Activated CD4-positive, CD25-positive, alpha-beta regulatory T cell treated with anti-CD3 and anti-CD28 coated beads, Interleukin-2, amount 50 U/mL, for 24 hours (primary cell): ENCODE data around the gene RMDN2.
"Not testable (repeated sequence)": the region's sequence is repeated elsewhere in the genome, so short reads cannot be mapped to it uniquely, and the experiment has no call there.

Experiments
- ATAC-seq, 2 donors: fragments of 150-1000 bp; cut with Tn5 transposase; one replicate each; pipeline ENCODE4 v1.10.0; 2021; ENCODE audit warnings: mild to moderate bottlenecking in 1 of 2, moderate library complexity in 1 of 2

Gene RMDN2

DNA sequence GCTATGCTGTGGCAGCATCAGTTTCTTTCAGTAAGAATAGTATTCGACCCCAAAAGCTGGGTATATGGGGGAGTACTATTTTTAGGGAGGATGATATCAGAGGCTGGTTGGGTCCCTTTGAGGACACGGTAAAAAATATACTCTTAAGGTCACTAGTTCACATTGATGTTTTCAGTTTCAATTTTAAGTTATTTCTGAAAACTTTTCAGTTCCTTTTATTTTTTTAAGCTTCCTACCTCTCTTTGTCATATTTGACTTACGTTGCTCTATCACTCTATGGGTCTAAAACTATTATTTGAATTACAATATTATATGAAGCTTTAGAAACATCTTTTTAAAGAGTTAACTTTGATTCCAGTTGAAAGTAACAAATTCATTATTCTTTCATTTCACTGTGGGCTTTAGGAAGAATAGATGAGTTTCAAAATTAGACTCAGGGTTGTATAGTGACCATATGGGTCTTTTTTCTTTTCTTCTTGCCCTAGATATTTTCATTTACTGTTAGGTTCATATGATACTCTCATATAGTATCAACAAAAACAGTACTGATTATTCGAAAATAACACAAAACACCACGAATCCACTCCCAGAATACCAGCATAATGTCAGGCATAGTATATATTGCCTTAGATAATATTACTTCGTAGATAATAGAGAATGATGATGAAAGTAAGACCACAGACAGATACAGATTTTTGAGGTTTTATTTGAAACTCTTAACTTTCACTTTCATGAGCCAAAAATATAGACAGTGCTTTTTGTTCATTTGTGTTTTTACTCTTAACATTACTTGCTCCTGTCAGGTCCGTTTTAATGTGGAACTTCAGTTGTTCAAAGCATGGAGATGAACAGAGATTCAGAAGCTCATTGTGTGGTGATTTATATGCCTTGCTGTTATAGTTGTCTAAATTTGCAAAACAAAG, 9.8 kb downstream of the RMDN2 start:
- ATAC-seq, result peak; percentile 48 to 69

DNA sequence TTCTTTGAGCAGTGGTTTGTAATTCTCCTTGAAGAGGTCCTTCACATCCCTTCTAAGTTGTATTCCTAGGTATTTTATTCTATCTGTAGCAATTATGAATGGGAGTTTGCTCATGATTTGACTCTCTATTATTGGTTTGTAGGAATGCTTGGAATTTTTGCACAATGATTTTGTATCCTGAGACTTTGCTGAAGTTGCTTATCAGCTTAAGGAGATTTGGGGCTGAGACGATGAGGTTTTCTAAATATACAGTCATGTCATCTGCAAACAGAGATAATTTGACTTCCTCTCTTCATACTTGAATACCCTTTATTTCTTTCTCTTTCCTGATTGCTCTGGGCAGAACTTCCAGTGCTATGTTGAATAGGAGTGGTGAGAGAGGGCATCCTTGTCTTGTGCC, 12.5 kb downstream of the RMDN2 start:
- not testable (repeated sequence) for ATAC-seq

DNA sequence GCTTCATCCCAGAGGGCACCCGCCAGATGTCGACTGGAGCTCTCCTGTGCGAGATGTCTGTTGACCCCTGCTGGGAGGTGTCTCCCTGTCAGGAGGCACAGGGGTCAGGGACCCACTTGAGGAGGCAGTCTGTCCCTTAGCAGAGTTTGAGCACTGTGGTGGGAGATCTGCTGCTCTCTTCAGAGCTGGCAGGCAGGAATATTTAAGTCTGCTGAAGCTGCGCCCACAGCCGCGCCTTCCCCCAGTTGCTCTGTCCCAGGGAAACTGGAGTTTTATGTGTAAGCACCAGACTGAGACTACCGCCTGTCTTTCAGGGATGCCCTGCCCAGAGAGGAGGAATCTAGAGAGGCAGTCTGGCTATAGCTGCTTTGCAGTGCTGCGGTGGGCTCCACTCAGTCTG, 16.2 kb downstream of the RMDN2 start:
- not testable (repeated sequence) for ATAC-seq

DNA sequence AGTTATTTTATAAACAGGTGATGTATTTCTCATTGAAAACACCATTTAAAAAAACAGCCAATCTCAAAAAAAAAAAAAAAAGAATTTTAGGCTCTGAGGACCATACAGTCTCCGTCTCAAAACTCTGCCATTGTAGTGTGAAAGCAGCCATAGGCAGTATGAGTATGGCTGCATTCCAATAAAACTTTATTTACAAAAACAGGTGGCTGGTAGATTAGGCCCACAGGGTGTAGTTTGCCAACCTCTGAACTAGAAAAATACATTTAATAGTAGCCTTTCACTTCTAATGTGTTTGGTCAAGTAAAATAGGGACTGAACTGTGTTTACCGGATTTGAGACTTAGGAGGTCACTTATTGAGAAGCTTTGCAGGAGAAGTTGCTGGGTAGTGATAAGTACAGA, 19.2 kb downstream of the RMDN2 start:
- no peak for ATAC-seq

DNA sequence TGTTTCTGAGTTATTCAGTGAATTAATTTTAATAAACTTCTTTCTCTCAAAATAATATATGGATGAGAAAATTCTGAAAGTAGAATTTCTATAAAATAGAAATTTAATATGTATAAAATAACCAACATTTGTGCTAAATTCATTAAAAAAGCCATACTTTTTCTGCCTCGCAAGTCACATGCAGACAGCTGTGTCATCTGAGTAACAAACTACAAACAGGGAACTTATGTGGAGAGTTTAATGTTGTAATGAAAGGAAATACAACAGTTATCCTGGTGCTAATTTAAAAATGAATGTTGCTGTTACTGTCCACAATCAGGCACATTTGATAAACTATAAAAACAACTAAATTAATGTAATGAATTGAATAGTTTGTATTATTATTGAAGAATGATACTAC, 22.2 kb downstream of the RMDN2 start:
- ATAC-seq, result no peak

DNA sequence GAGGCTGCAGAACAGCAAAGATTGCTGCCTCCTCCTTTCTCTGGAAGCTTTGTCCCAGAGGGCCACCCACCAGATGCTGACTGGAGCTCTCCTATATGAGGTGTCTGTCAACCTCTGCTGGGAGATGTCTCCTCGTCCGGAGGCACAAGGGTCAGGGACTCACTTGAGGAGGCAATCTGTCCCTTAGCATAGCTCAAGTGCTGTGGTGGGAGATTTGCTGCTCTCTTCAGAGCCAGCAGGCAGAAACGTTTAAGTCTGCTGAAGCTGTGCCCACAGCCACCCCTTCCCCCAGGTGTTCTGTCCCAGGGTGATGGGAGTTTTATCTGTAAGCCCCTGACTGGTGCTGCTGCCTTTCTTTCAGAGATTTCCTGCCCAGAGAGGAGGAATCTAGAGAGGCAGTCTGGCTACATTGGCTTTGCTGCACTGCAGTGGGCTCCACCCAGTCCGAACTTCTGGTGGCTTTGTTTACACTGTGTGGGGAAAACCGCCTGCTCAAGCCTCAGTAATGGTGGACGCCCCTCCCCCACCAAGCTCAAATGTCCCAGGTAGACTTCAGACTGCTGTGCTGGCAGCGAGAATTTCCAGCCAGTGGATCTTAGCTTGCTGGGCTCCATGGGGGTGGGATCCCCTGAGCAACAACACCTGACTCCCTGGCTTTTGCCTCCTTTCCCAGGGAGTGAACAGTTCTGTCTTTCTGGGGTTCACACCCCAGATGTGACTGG, 37.1 kb downstream of the RMDN2 start:
- not testable (repeated sequence) for ATAC-seq

DNA sequence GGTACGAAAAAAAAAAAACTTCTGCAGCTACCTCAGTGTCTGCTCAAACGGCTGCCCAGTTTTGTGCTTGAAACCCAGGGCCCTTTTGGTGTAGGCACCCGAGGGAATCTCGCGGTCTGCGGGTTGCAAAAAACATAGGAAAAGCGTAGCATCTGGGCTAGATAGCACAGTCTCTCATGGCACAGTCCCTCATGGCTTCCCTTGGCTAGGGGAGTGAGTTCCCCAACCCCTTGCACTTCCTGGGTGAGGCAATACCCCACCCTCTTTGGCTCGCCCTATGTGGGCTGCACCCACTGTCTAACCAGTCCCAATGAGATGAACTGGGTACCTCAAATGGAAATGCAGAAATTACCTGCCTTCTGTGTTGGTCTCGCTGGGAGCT, 37.6 kb downstream of the RMDN2 start:
- ATAC-seq, result not testable (repeated sequence)

DNA sequence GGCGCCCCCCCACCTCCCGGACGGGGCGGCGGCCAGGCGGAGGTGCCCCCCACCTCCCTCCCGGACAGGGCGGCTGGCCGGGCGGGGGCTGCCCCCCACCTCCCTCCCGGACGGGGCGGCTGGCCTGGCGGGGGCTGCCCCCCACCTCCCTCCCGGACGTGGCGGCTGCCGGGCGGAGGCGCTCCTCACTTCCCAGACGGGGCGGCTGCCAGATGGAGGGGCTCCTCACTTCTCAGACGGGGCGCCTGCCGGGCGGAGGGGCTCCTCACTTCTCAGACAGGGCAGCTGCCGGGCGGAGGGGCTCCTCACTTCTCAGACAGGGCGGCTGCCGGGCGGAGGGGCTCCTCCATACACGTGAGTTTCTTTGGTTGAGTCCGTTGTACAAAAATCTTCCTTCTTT, 38.8 kb downstream of the RMDN2 start:
- not testable (repeated sequence) for ATAC-seq

DNA sequence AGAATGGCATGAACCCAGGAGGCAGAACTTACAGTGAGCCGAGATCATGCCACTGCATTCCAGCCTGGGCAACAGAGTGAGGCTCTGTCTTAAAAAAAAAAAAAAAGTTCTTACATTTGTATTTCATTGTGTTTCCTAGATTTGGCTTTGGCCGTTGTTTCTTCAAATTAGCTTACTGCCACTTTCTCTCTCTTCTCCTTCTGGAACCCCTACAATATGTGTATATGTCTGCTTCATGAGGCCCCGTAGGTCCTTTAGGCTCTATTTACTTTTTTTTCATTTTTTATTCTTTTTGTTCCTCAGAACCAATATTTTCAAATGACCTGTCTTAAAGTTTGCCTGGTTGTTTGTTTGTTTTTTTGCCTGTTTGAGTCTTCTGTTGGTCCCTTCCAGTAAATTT, 41.2 kb downstream of the RMDN2 start:
- ATAC-seq, result no peak

DNA sequence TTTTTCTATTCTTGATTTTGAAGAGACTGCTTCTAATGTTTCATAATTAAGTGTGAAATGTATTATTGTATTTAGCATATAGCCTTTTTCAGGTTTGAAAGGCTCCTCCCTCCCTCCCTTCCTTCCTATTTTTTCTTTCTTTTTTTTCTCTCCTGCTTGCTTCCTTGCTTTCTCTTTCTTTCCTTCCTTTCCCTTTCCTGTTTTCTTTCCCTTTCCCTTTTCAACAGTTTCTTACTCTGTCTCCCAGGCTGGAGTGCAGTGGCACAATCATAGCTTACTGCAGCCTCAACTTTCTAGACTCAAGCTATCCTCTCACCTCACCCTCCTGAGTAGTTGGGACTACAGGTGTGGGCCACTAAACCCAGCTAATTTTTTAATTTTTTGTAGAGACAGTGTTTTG, 44.6 kb downstream of the RMDN2 start:
- no peak for ATAC-seq

DNA sequence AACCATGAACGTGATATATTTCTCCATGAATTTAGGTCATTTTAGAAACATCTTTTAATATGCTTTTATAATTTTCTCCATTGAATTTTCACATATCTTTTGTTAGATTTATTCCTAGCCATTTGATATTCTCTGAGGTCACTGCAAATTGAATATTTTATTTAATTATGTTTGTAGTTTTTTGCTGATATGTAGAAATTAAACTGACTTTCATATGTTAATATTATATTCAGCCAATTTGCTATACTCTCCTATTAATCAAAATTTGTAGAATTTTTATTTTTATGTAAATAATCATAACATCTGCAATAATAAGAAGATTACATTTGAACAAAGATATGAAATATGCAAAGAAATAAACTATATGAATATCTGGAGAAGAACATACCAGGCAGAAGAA, 46.9 kb downstream of the RMDN2 start:
- no peak for ATAC-seq

DNA sequence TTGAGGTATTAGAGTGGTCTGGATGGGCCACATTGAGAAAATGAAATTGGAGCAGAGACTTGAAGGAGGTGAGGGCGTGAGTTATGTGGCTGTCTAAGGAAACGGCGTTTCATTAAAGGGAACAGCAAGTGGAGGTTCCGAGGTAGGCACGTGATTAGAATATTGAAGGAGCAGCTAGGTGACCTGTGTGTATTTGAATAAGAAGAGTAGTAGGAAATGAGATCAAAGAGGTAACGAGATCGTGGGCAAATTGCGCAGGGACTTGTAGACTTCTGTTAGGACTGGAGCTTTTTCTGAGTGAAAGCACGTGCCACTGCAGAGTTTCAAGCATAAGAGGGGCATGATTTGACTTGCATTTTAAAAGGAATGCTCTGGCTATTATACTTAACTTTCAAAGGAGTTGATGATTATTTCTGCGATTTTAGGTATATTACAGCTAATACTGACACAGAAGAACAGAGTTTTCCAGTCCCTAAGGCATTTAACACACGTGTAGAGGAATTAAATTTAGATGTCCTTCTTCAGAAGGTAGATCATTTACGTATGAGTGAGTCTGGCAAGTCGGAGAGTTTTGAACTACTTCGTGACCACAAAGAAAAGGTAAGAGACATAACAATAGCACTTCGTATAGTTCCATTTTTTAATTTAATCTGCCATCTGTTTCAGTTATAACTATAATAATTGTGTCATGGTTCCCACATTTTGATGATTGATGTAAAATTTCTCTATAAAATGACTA, 48.7 kb downstream of the RMDN2 start:
- no peak for ATAC-seq

DNA sequence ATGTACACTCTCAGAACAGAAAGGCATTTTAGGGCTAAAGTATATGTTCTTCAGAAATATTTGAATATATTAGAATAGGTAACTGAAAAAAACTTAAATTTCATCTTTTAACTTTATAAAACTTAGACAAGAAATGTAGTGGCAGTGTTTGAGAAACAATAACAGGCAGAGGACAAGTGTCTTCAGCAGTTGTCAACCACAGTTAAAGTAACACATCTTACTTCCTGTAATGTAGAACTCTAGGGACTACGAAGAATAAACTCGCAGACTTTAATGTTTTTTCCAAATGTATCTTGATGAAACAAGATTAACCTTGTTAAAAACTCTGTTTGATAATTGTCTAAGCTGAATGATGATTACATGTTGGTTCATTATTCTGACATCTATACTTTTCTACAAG, 50.7 kb downstream of the RMDN2 start:
- no peak for ATAC-seq

DNA sequence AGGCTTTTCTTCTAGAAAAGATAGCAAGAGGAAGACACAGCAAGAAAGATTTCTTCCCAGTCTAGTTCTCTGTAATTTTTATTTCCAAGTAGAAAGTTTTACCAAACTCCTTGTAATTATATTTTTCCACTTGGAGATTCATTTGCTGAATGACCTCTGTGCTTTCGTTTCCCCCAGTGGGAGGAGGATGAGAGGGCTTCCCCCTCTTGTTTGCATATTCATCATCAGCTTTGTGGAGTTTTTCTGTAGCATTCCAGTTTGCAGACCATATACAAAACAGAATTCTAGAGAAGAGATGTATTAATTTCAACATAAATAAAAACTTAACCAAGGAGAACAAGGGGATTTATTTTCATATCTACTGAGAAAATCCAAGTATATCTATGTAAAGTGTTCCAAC, 51.3 kb downstream of the RMDN2 start:
- no peak for ATAC-seq

DNA sequence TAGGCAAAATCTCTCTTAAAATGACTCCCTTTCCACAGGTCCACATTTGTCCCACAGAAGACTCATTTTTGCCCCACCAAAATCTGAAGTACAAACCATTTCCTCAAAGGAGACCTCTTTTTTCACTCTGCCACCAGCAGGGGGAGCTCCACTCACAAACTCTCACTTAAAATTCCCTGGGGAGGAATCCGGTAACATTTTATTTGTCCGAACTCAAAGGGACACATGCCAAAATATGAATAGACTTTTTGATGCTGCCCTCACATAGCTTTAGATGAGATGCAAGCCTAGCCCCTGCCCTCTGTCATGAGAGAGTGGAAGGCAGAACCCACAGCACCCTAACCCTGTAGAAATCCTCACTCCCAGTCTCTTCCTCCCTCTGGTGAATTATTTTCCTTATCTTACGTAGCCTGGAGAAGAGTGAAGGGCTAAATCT, 57.1 kb downstream of the RMDN2 start:
- ATAC-seq, result no peak

DNA sequence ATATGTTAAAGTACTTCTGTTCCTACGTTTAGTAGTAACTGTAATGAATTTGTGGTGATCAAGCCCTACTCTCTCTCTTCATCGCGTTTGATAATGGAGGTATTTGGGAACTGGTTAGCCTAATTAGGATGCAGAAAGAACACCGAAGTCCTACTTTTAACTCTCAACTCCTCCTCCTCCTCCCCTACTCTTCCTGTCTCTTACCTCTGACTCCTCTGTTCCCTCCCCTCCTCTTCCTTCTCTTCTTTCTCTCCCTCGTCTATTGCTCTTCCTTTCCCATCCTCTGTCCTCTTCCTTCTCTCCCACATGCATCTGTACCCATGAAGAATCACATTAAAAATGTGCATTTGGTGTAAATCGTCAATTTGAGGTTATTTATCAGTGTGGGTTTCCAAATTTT, 57.8 kb downstream of the RMDN2 start:
- no peak for ATAC-seq

DNA sequence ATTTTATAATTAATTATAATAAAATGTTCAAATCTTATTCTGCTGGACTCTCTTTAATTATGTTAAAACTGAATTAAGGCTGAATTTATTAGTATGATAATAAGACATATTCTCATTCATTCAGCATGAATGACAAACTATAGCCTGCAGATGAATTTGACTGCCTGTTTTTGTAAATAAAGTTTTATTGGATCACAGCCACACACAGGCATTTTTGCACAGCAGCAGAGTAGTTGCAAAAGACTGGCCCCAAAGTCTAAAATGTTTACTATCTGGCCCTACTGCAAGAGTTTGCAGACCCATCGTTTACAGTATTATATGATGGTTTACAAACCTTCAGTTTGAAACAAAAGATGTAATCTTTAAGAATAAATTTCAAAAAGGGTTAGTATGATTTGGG, 58.6 kb downstream of the RMDN2 start:
- ATAC-seq, result no peak

DNA sequence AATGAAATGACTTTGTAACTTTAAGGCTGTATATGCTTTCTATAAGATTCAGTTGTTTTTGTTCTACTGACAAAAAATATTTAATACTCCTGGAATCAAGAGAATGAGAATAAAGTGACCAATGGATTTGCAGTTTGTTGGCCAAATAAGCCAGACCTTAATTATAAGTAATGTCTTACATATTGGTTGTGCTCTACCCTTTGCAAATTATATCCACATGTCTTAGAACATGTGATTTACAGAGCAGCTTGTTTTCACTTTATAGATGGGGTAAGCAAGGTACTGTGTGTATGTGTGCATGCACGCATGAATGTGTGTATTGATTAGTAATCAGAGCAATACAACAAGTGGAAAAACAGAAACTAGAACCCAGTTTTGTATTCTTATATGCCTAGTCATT, 59.1 kb downstream of the RMDN2 start:
- no peak for ATAC-seq

DNA sequence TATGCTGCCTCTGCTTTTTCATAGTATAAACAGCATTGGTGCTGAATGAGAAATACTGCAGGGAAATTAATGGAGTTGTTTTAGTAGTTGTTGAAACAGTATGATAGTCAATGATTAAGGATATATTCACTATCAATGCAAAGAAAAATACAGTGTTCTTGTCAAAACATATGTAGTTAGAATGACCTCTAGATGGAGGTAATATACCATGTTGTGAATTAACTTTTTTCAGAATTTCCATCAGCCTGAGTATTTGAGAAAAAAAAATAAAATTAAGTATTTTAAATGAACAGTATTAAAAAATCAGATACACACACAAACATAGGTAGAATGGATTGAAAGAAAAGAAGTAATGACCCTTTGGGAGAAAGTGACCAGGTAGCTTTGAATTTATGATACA, 59.5 kb downstream of the RMDN2 start:
- no peak for ATAC-seq

DNA sequence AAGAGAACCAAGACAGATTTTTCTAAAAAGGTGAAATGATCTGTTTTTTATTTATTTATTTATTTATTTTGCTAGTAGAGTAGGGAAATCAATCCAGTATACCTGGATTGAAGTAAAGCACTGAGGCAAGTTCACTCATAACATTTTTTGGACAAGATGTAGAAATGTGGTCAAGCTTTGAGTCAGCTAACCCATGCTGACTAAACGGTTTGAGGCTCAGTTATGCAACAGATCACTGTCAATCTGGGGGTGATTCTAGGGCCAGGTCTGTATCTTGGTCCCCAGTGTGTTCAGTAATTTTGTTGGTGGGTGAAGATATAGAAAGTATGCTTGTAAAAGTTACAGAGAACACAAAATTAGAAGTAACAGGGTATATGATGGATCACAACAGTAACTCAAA, 60.2 kb downstream of the RMDN2 start:
- ATAC-seq, result no peak

DNA sequence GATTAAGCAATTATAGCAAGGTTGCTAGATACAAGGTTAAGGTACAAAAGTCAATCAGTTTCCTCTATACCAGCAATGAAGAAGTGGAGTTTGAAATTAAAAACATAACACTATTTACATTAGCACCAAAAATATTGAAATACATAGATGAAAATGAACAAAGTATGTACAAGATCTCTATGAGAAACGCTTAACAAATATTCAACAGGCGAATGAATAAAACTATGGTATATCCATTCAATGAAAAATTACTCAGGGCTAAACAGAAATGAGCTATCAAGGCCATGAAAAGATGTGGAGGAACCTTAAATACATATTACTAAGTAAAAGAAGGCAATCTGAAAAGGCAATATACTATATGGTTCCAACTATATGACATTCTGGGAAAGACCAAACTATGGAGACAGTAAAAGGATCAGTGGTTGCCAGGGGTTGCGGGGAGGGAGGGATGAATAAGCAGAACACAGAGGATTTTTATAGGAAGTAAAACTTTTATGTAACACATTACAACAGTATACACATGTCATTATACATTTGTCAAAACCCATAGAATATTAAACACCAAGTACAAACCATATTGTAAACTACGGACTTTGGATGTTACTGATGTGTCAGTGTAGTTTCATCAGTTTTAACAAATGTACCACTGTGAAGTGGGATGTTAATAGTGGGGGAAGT, 62.1 kb downstream of the RMDN2 start:
- ATAC-seq, result no peak

DNA sequence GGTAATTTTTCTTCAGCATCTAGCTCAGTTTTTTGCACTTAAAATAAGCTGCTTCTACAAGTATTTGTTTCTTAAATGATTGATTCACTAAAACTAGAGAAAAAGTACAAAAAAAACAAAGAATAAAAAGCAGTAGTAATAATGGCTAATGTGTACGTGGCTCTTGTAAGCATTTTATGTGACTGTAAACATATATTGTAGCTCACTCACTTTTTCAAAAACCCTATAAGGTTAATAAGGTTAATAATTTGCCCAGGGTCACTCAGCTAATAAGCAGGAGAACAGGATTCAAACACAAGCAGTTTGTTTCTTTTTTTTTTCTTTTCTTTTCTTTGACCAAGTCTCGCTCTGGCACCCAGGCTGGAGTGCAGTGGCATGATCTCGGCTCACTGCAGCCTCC, 67.5 kb downstream of the RMDN2 start:
- no peak for ATAC-seq

DNA sequence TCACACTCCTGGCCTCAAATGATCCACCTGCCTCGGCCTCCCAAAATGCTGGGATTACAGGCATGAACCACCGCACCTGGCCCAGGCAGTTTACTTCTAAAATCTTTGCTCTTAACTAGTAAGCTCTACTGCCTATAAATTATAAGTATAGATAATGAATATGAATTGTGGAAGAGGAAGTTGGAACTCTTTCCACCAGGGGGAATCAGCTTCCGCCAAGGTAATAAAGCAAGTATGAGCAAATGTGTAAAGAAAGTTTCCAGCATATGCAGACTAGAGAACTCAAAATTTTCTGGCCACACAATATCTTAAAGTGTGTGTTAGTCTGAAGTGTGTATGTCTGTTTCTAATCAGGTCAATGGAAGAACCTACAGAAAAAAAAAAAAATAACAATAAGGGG, 68.1 kb downstream of the RMDN2 start:
- no peak for ATAC-seq
